Measurements from ENCODE around the gene COL6A2.

Gene COL6A2

GRCh38 chr21:46158666-46159300 lies 60.9 kb downstream of the COL6A2 start:
- no peak for TF ChIP-seq EGR1 (IDR thresholded peaks at IDR 0.05)
- TF ChIP-seq USF1 (IDR thresholded peaks at IDR 0.05) = no peak
- TF ChIP-seq FOXM1 (IDR thresholded peaks at IDR 0.05; ENCODE audit: borderline replicate concordance, low read depth) = no peak
- no peak for TF ChIP-seq NFIC (IDR thresholded peaks at IDR 0.05)
- TF ChIP-seq RAD21 (IDR thresholded peaks at IDR 0.05; ENCODE audit: low read depth) = no peak
- TF ChIP-seq ZBTB7A (IDR thresholded peaks at IDR 0.05; ENCODE audit: low read depth) = no peak
- TF ChIP-seq CEBPB (IDR thresholded peaks at IDR 0.05) = no peak
- TF ChIP-seq REST (IDR thresholded peaks at IDR 0.05; ENCODE audit: low read depth) = no peak
- no peak for TF ChIP-seq MAX (IDR thresholded peaks at IDR 0.05)
- TF ChIP-seq TCF12 (IDR thresholded peaks at IDR 0.05; ENCODE audit: low read depth) = no peak
- no peak for TF ChIP-seq TEAD4 (IDR thresholded peaks at IDR 0.05)
- TF ChIP-seq CREB1 (IDR thresholded peaks at IDR 0.05; ENCODE audit: low read depth) = no peak
- TF ChIP-seq TAF1 (IDR thresholded peaks at IDR 0.05; ENCODE audit: low read depth) = no peak
- TF ChIP-seq EP300 (IDR thresholded peaks at IDR 0.05; ENCODE audit: borderline replicate concordance) = no peak
- no peak for TF ChIP-seq YY1 (IDR thresholded peaks at IDR 0.05; ENCODE audit: low read depth)

- TF ChIP-seq CREB1 (IDR thresholded peaks at IDR 0.05; ENCODE audit: low read depth) = no peak
- no peak for TF ChIP-seq RAD21 (IDR thresholded peaks at IDR 0.05; ENCODE audit: low read depth)
- no peak for TF ChIP-seq TAF1 (IDR thresholded peaks at IDR 0.05; ENCODE audit: low read depth)
- TF ChIP-seq FOXM1 (IDR thresholded peaks at IDR 0.05; ENCODE audit: borderline replicate concordance, low read depth) = no peak
- TF ChIP-seq ZBTB7A (IDR thresholded peaks at IDR 0.05; ENCODE audit: low read depth) = no peak
- no peak for TF ChIP-seq TEAD4 (IDR thresholded peaks at IDR 0.05)
- no peak for TF ChIP-seq CEBPB (IDR thresholded peaks at IDR 0.05)
- TF ChIP-seq MAX (IDR thresholded peaks at IDR 0.05) = no peak
- TF ChIP-seq EGR1 (IDR thresholded peaks at IDR 0.05) = no peak
- no peak for TF ChIP-seq TCF12 (IDR thresholded peaks at IDR 0.05; ENCODE audit: low read depth)
- no peak for TF ChIP-seq EP300 (IDR thresholded peaks at IDR 0.05; ENCODE audit: borderline replicate concordance)
- TF ChIP-seq REST (IDR thresholded peaks at IDR 0.05; ENCODE audit: low read depth) = no peak
- TF ChIP-seq NFIC (IDR thresholded peaks at IDR 0.05) = no peak
- TF ChIP-seq USF1 (IDR thresholded peaks at IDR 0.05) = no peak
- no peak for TF ChIP-seq YY1 (IDR thresholded peaks at IDR 0.05; ENCODE audit: low read depth)
Observed at GRCh38 chr21:46159390-46159789, 61.5 kb downstream of the COL6A2 start.

GRCh38 chr21:46159841-46160656 lies 62.1 kb downstream of the COL6A2 start:
- TF ChIP-seq REST (IDR thresholded peaks at IDR 0.05; ENCODE audit: low read depth) (no peak), YY1 (IDR thresholded peaks at IDR 0.05; ENCODE audit: low read depth) (no peak), RAD21 (IDR thresholded peaks at IDR 0.05; ENCODE audit: low read depth) (no peak), TEAD4 (IDR thresholded peaks at IDR 0.05) (no peak)

- no peak for TF ChIP-seq RAD21 (IDR thresholded peaks at IDR 0.05; ENCODE audit: low read depth)
- no peak for TF ChIP-seq EGR1 (IDR thresholded peaks at IDR 0.05)
- no peak for TF ChIP-seq EP300 (IDR thresholded peaks at IDR 0.05; ENCODE audit: borderline replicate concordance)
- no peak for TF ChIP-seq TCF12 (IDR thresholded peaks at IDR 0.05; ENCODE audit: low read depth)
- no peak for TF ChIP-seq TEAD4 (IDR thresholded peaks at IDR 0.05)
- TF ChIP-seq TAF1 (IDR thresholded peaks at IDR 0.05; ENCODE audit: low read depth) = no peak
- no peak for TF ChIP-seq USF1 (IDR thresholded peaks at IDR 0.05)
- no peak for TF ChIP-seq YY1 (IDR thresholded peaks at IDR 0.05; ENCODE audit: low read depth)
Observed at GRCh38 chr21:46160657-46160906, 62.7 kb downstream of the COL6A2 start.

Data from Ishikawa (cell line).